Stimulated activated effector memory CD8-positive, alpha-beta T cell treated with anti-CD3 and anti-CD28 coated beads, Interleukin-12 subunit alpha, Interleukin-12 subunit beta, amount 100 ng/mL, for 72 hours (primary cell): Measurements from ENCODE around the gene HSPB9.

Experiments
- ATAC-seq: fragments of 150-1000 bp; cut with Tn5 transposase; 2 replicates; pipeline ENCODE4 v1.10.0; 2021
- DNase-seq, 2 donors: peaks; one replicate each; pipeline ENCODE4 v3.0.0; 2021 to 2022; ENCODE audit warnings: low spot score in 2 of 2
- H3K27ac Mint-ChIP-seq: one replicate; pipeline ENCODE4 v1.8.0; 2022; ENCODE audit warnings: mild to moderate bottlenecking, mixed read lengths
- H3K36me3 Mint-ChIP-seq: one replicate; pipeline ENCODE4 v1.8.0; 2022; ENCODE audit warnings: mild to moderate bottlenecking, mixed read lengths
- H3K4me1 Mint-ChIP-seq: one replicate; pipeline ENCODE4 v1.8.0; 2022; ENCODE audit warnings: mixed read lengths
- H3K4me3 Mint-ChIP-seq: one replicate; pipeline ENCODE4 v1.8.0; 2022; ENCODE audit warnings: mild to moderate bottlenecking, mixed read lengths
- H3K9me3 Mint-ChIP-seq: one replicate; pipeline ENCODE4 v1.8.0; 2022; ENCODE audit warnings: mixed read lengths

Gene HSPB9

GRCh38 chr17:42094375-42095069 is 28.1 kb upstream of the HSPB9 start:
- Mint-ChIP-seq H3K27ac (no peak overlapping the region), H3K36me3 (no peaks in the 10 kb centered on the region), H3K4me3 (no peak overlapping the region), H3K4me1 (peaks cover 10% of the 10 kb centered on the region), H3K9me3 (no peaks in the 10 kb centered on the region)
- ATAC-seq: no peak
- DNase-seq: no peak

GRCh38 chr17:42096360-42097111 is 26.1 kb upstream of the HSPB9 start:
- H3K9me3 Mint-ChIP-seq: no peaks in the 10 kb centered on the region
- no peak overlapping the region for H3K4me3 Mint-ChIP-seq
- H3K36me3 Mint-ChIP-seq: no peaks in the 10 kb centered on the region
- no peak overlapping the region for H3K27ac Mint-ChIP-seq
- no peak for ATAC-seq
- no peak for DNase-seq
- peaks cover 10% of the 10 kb centered on the region for H3K4me1 Mint-ChIP-seq

GRCh38 chr17:42097691-42098631 is 24.6 kb upstream of the HSPB9 start, which contains the start of gene ZNF385C:
TSS of gene ZNF385C (minus strand) at chr17:42098473. CDS start at chr17:42063056, 35,417 bp downstream.
- DNase-seq (no peak), ATAC-seq (peak; percentile 59)
- H3K27ac Mint-ChIP-seq: peak within 1 kb of the TSS; percentile 34
- no peaks in the 10 kb centered on the region for H3K36me3 Mint-ChIP-seq
- peak within 1 kb of the TSS; percentile 53 for H3K4me3 Mint-ChIP-seq
- no peaks in the 10 kb centered on the region for H3K9me3 Mint-ChIP-seq
- H3K4me1 Mint-ChIP-seq: peaks cover 10% of the 10 kb centered on the region

- H3K4me3 Mint-ChIP-seq: peak overlapping the region; percentile 53
- H3K27ac Mint-ChIP-seq: no peak overlapping the region
- no peaks in the 10 kb centered on the region for H3K9me3 Mint-ChIP-seq
- DNase-seq (no peak), ATAC-seq (no peak)
- H3K36me3 Mint-ChIP-seq: no peaks in the 10 kb centered on the region
- H3K4me1 Mint-ChIP-seq: peaks cover 10% of the 10 kb centered on the region
Measured at GRCh38 chr17:42098730-42099399, 23.7 kb upstream of the HSPB9 start.

GRCh38 chr17:42101513-42102292 is 20.9 kb upstream of the HSPB9 start:
- peaks cover 10% of the 10 kb centered on the region for H3K4me1 Mint-ChIP-seq
- no peaks in the 10 kb centered on the region for H3K9me3 Mint-ChIP-seq
- peaks cover 6% of the 10 kb centered on the region for H3K36me3 Mint-ChIP-seq
- ATAC-seq (peak; percentile 78), DNase-seq (peak; percentile 78 to 90)
- H3K27ac Mint-ChIP-seq: no peak overlapping the region
- no peak overlapping the region for H3K4me3 Mint-ChIP-seq

- H3K9me3 Mint-ChIP-seq: no peaks in the 10 kb centered on the region
- H3K4me3 Mint-ChIP-seq: no peak overlapping the region
- DNase-seq (no peak), ATAC-seq (no peak)
- no peak overlapping the region for H3K27ac Mint-ChIP-seq
- H3K36me3 Mint-ChIP-seq: peaks cover 10% of the 10 kb centered on the region
- peaks cover 8% of the 10 kb centered on the region for H3K4me1 Mint-ChIP-seq
Measured at GRCh38 chr17:42103221-42103954, 19.2 kb upstream of the HSPB9 start.

- Mint-ChIP-seq H3K4me3 (no peak overlapping the region), H3K27ac (no peak overlapping the region), H3K4me1 (peaks cover 11% of the 10 kb centered on the region), H3K9me3 (no peaks in the 10 kb centered on the region), H3K36me3 (peaks cover 10% of the 10 kb centered on the region)
- no peak for DNase-seq
- no peak for ATAC-seq
Measured at GRCh38 chr17:42104264-42104663, 18.3 kb upstream of the HSPB9 start.

- no peak for DNase-seq
- ATAC-seq: no peak
- Mint-ChIP-seq H3K4me3 (no peak overlapping the region), H3K36me3 (peaks cover 10% of the 10 kb centered on the region), H3K4me1 (peaks cover 22% of the 10 kb centered on the region), H3K27ac (peak overlapping the region; percentile 77), H3K9me3 (no peaks in the 10 kb centered on the region)
Measured at GRCh38 chr17:42106009-42106408, 16.6 kb upstream of the HSPB9 start.

- Mint-ChIP-seq H3K4me1 (peaks cover 32% of the 10 kb centered on the region), H3K4me3 (peak overlapping the region; percentile 33), H3K27ac (no peak overlapping the region), H3K9me3 (no peaks in the 10 kb centered on the region), H3K36me3 (peaks cover 10% of the 10 kb centered on the region)
- no peak for DNase-seq
- no peak for ATAC-seq
Measured at GRCh38 chr17:42107124-42107523, 15.5 kb upstream of the HSPB9 start.

GRCh38 chr17:42107597-42108576 is 14.7 kb upstream of the HSPB9 start:
- Mint-ChIP-seq H3K9me3 (no peaks in the 10 kb centered on the region), H3K27ac (peak overlapping the region; percentile 52), H3K36me3 (peaks cover 10% of the 10 kb centered on the region), H3K4me3 (peak overlapping the region; percentile 33), H3K4me1 (peaks cover 39% of the 10 kb centered on the region)
- ATAC-seq (peak; percentile 85), DNase-seq (peak; percentile 83 to 93)

GRCh38 chr17:42109086-42109485 is 13.5 kb upstream of the HSPB9 start:
- DNase-seq: no peak
- ATAC-seq: no peak
- Mint-ChIP-seq H3K4me3 (no peak overlapping the region), H3K4me1 (peaks cover 40% of the 10 kb centered on the region), H3K36me3 (peaks cover 10% of the 10 kb centered on the region), H3K9me3 (no peaks in the 10 kb centered on the region), H3K27ac (no peak overlapping the region)

GRCh38 chr17:42110301-42111264 is 12.0 kb upstream of the HSPB9 start:
- H3K4me1 Mint-ChIP-seq: peaks cover 42% of the 10 kb centered on the region
- no peaks in the 10 kb centered on the region for H3K9me3 Mint-ChIP-seq
- H3K27ac Mint-ChIP-seq: peak overlapping the region; percentile 96
- no peak for ATAC-seq
- peaks cover 22% of the 10 kb centered on the region for H3K36me3 Mint-ChIP-seq
- peak overlapping the region; percentile 82 for H3K4me3 Mint-ChIP-seq
- DNase-seq: no peak
